Heart left ventricle (tissue), 13 donors: Measurements from ENCODE around the gene SCG5.

Source experiments
- POLR2A ChIP-seq, 2 donors: fragments of 450-650 bp; IDR thresholded peaks; one replicate each; pipeline ENCODE4 v1.6.1; 2017; ENCODE audit warnings: antibody characterized with exemption in 2 of 2, mild to moderate bottlenecking in 2 of 2, moderate library complexity in 2 of 2
- TF ChIP-seq, protein P1 (sequence below), 12 donors: fragments of 200-600 bp; sonication (generic) in 4 of 12; IDR thresholded peaks; one replicate each; pipeline versions ENCODE4 v1.5.0 to v1.8.0; 2018 to 2022; ENCODE audit warnings: antibody characterized with exemption in 12 of 12, mild to moderate bottlenecking in 5 of 12
- donor health status: ischemic (EF 13 %, LVEDD 7.1; RV severe dilation, severe dysfunction).
- donor health status: DM: no; HTN: yes; CAD: no.
- donor health status: DM: no; HTN: no; CAD: no.
- donor health status: ischemic (EF 25% LVEDD 6.9; RV normal size, moderate dysfunction).
- donor health status: ischemic (EF 25% LVEDD 5.7; RV mildly dilated, moderate dysfunction).
- donor health status: ischemic (EF 35%, LVEDD 5.7; RV mildly dilated, moderate dysfunction).
- donor health status: nonischemic (EF 11% LVEDD 7.7; RV severe dilation, severe dysfunction).
- donor health status: DM: yes; HTN: yes; CAD: no.
- donor health status: PGD.
- donor health status: ischemic (EF 29% LVEDD 5.4; RV normal size, mild dysfunction).
- donor health status: nonischemic (EF 23%, LVEDD 6.1; RV moderate dilation, normal function).

- TF ChIP-seq, protein P1, sequence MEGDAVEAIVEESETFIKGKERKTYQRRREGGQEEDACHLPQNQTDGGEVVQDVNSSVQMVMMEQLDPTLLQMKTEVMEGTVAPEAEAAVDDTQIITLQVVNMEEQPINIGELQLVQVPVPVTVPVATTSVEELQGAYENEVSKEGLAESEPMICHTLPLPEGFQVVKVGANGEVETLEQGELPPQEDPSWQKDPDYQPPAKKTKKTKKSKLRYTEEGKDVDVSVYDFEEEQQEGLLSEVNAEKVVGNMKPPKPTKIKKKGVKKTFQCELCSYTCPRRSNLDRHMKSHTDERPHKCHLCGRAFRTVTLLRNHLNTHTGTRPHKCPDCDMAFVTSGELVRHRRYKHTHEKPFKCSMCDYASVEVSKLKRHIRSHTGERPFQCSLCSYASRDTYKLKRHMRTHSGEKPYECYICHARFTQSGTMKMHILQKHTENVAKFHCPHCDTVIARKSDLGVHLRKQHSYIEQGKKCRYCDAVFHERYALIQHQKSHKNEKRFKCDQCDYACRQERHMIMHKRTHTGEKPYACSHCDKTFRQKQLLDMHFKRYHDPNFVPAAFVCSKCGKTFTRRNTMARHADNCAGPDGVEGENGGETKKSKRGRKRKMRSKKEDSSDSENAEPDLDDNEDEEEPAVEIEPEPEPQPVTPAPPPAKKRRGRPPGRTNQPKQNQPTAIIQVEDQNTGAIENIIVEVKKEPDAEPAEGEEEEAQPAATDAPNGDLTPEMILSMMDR (IDR thresholded peaks at IDR 0.05), result no peak
- TF ChIP-seq POLR2A (IDR thresholded peaks at IDR 0.05), result no peak
These were observed 28.5 kb downstream of the SCG5 start for GRCh38 chr15:32669896-32670611.
